ENCODE data around the gene OSBPL3. TPM values are rescaled to one million over a fixed set of nuclear protein-coding genes. Genes with fewer than 3 reads are reported as not detected.

OSBPL3 gene
- total RNA-seq, 1 donor from 2014 or later = 90.6 TPM

- H3K36me3 Mint-ChIP-seq (ENCODE audit: low read depth) = no peaks in the 10 kb centered on the region
- no peaks in the 10 kb centered on the region for H3K4me1 Mint-ChIP-seq (ENCODE audit: low read depth)
- no peak overlapping the region for H3K27ac Mint-ChIP-seq
- no peak overlapping the region for H3K4me3 Mint-ChIP-seq
- DNase-seq (ENCODE audit: low spot score) = no peak
- peaks cover 4% of the 10 kb centered on the region for H3K9me3 Mint-ChIP-seq
- H3K27me3 Mint-ChIP-seq (ENCODE audit: insufficient read depth) = peaks cover 5% of the 10 kb centered on the region
- intact Hi-C loops (cut with micrococcal nuclease) = no loop called here
These were observed 26.3 kb upstream of the OSBPL3 start for GRCh38 chr7:25006276-25006675.

- H3K4me3 Mint-ChIP-seq = no peak overlapping the region
- DNase-seq (ENCODE audit: low spot score) = no peak
- H3K36me3 Mint-ChIP-seq (ENCODE audit: low read depth) = no peaks in the 10 kb centered on the region
- H3K27ac Mint-ChIP-seq = no peak overlapping the region
- intact Hi-C loops (cut with micrococcal nuclease) = no loop called here
- H3K4me1 Mint-ChIP-seq (ENCODE audit: low read depth) = no peaks in the 10 kb centered on the region
- H3K9me3 Mint-ChIP-seq = peaks cover 8% of the 10 kb centered on the region
- peaks cover 5% of the 10 kb centered on the region for H3K27me3 Mint-ChIP-seq (ENCODE audit: insufficient read depth)
These were observed 25.7 kb upstream of the OSBPL3 start for GRCh38 chr7:25005658-25006057.

- H3K36me3 Mint-ChIP-seq (ENCODE audit: low read depth) = peaks cover 2% of the 10 kb centered on the region
- H3K27ac Mint-ChIP-seq = no peak overlapping the region
- H3K4me3 Mint-ChIP-seq = no peak overlapping the region
- peaks cover 20% of the 10 kb centered on the region for H3K9me3 Mint-ChIP-seq
- intact Hi-C loops (cut with micrococcal nuclease) = no loop called here
- no peaks in the 10 kb centered on the region for H3K4me1 Mint-ChIP-seq (ENCODE audit: low read depth)
- DNase-seq (ENCODE audit: low spot score) = no peak
- H3K27me3 Mint-ChIP-seq (ENCODE audit: insufficient read depth) = peaks cover 11% of the 10 kb centered on the region
These were observed 22.8 kb upstream of the OSBPL3 start for GRCh38 chr7:25002786-25003185.

- Mint-ChIP-seq H3K36me3 (ENCODE audit: low read depth) (peaks cover 3% of the 10 kb centered on the region), H3K27me3 (ENCODE audit: insufficient read depth) (peaks cover 24% of the 10 kb centered on the region), H3K27ac (no peak overlapping the region), H3K4me1 (ENCODE audit: low read depth) (no peaks in the 10 kb centered on the region), H3K9me3 (peaks cover 14% of the 10 kb centered on the region), H3K4me3 (no peak overlapping the region)
- intact Hi-C loops (cut with micrococcal nuclease) = no loop called here
- DNase-seq (ENCODE audit: low spot score) = no peak
These were observed 15.5 kb upstream of the OSBPL3 start for GRCh38 chr7:24995466-24995865.

DNA sequence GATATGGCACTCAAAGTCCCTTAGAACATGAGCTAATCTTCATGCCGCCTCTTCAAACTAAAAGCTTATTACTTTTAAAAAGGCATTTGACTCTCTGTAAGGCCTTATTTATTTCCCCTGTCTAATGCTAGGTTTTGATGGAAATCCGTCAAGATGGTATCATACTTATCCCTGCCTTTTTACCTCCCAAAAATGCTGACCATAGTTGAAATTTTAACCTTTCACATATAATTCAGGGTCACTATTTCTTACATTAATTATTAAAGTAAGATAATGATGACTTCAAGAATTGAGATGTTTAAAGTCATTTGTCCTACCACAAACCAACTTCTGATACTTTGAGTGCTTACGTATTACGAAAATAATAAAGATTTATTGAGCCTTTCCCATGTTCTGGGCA lies 12.3 kb upstream of the OSBPL3 start:
- H3K27me3 Mint-ChIP-seq (ENCODE audit: insufficient read depth) = peaks cover 28% of the 10 kb centered on the region
- no peaks in the 10 kb centered on the region for H3K36me3 Mint-ChIP-seq (ENCODE audit: low read depth)
- no peak overlapping the region for H3K4me3 Mint-ChIP-seq
- H3K9me3 Mint-ChIP-seq = no peaks in the 10 kb centered on the region
- H3K4me1 Mint-ChIP-seq (ENCODE audit: low read depth) = no peaks in the 10 kb centered on the region
- DNase-seq (ENCODE audit: low spot score) = no peak
- no peak overlapping the region for H3K27ac Mint-ChIP-seq
- intact Hi-C loops (cut with micrococcal nuclease) = no loop called here

GRCh38 chr7:24991353-24991752 lies 11.4 kb upstream of the OSBPL3 start:
- Mint-ChIP-seq H3K9me3 (no peaks in the 10 kb centered on the region), H3K27me3 (ENCODE audit: insufficient read depth) (peaks cover 21% of the 10 kb centered on the region), H3K36me3 (ENCODE audit: low read depth) (peaks cover 2% of the 10 kb centered on the region), H3K4me1 (ENCODE audit: low read depth) (no peaks in the 10 kb centered on the region), H3K4me3 (no peak overlapping the region), H3K27ac (no peak overlapping the region)
- intact Hi-C loops (cut with micrococcal nuclease) = no loop called here
- DNase-seq (ENCODE audit: low spot score) = no peak

GRCh38 chr7:24987331-24987842 lies 7.4 kb upstream of the OSBPL3 start:
- Mint-ChIP-seq H3K27me3 (ENCODE audit: insufficient read depth) (peaks cover 19% of the 10 kb centered on the region), H3K27ac (no peak overlapping the region), H3K36me3 (ENCODE audit: low read depth) (peaks cover 2% of the 10 kb centered on the region), H3K4me1 (ENCODE audit: low read depth) (no peaks in the 10 kb centered on the region), H3K9me3 (no peaks in the 10 kb centered on the region), H3K4me3 (no peak overlapping the region)
- no peak for DNase-seq (ENCODE audit: low spot score)
- intact Hi-C loops (cut with micrococcal nuclease) = loop anchor here (10.0 kb wide), 1 partner anchor 877 kb away; no protein-coding TSS in a partner anchor

GRCh38 chr7:24982917-24983316 lies 2.9 kb upstream of the OSBPL3 start:
- DNase-seq (ENCODE audit: low spot score) = no peak
- no peaks in the 10 kb centered on the region for H3K9me3 Mint-ChIP-seq
- peak overlapping the region; percentile 17 for H3K4me3 Mint-ChIP-seq
- H3K27me3 Mint-ChIP-seq (ENCODE audit: insufficient read depth) = peaks cover 4% of the 10 kb centered on the region
- H3K36me3 Mint-ChIP-seq (ENCODE audit: low read depth) = peaks cover 12% of the 10 kb centered on the region
- intact Hi-C loops (cut with micrococcal nuclease) = loop anchor here (5.0 to 10.0 kb wide), 5 partner anchors 199 to 1611 kb away; partner anchors contain the start of genes PALS2 and TRA2A
- H3K27ac Mint-ChIP-seq = no peak overlapping the region
- H3K4me1 Mint-ChIP-seq (ENCODE audit: low read depth) = peaks cover 33% of the 10 kb centered on the region

DNA sequence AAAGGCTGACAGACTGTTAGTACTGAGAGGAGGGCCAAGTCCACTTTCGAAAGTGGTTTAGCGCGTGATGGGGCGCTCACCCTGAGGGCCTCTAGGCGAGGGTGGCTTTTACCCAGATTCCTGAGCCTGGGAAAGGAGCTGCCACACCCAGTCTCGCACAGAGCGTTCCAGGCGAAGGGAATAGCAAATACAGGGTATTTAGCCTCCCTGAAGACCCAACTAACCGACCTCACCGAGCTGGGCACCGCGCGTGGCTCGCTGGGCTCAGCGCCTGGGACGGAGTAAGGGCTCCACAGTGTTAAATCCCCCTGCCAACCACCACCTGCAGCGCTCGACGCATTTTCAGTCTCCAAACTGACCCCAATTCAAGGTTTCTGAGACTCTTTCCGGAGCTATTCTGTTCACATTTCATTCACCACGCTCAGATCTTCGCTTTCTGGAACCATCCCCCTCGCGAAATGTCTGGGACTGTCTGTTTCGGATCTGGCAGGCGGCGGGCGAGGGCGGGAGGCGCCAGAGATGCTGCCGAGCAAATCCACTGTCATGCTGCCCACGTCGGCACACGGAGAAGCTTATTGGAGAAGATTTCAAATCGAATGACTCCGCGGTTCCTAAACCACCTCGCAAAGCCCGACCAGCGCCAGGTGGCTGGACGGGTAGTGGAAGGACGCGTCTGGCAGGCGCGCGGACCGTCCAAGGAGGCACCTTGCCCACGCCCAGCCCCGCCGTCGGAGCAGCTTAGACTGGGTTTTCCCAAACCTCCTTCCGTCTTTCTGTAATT lies 1.4 kb upstream of the OSBPL3 start:
- intact Hi-C loops (cut with micrococcal nuclease) = loop anchor here (1.0 to 10.0 kb wide), 7 partner anchors 89 to 1609 kb away; partner anchors contain the start of genes PALS2 and TRA2A
- peak overlapping the region; percentile 96 for H3K4me3 Mint-ChIP-seq
- H3K27ac Mint-ChIP-seq = peak overlapping the region; percentile 96
- peak; percentile 41 for DNase-seq (ENCODE audit: low spot score)
- peaks cover 19% of the 10 kb centered on the region for H3K36me3 Mint-ChIP-seq (ENCODE audit: low read depth)
- peaks cover 2% of the 10 kb centered on the region for H3K27me3 Mint-ChIP-seq (ENCODE audit: insufficient read depth)
- peaks cover 45% of the 10 kb centered on the region for H3K4me1 Mint-ChIP-seq (ENCODE audit: low read depth)
- no peaks in the 10 kb centered on the region for H3K9me3 Mint-ChIP-seq

- intact Hi-C loops (cut with micrococcal nuclease) = loop anchor here (1.0 to 10.0 kb wide), 15 partner anchors 48 to 1608 kb away; partner anchors contain the start of genes CYCS, PALS2 and TRA2A
- H3K27me3 Mint-ChIP-seq (ENCODE audit: insufficient read depth) = peaks cover 2% of the 10 kb centered on the region
- DNase-seq (ENCODE audit: low spot score) = no peak
- no peaks in the 10 kb centered on the region for H3K9me3 Mint-ChIP-seq
- peaks cover 23% of the 10 kb centered on the region for H3K36me3 Mint-ChIP-seq (ENCODE audit: low read depth)
- H3K4me3 Mint-ChIP-seq = peak overlapping the region; percentile 96
- H3K27ac Mint-ChIP-seq = peak overlapping the region; percentile 96
- H3K4me1 Mint-ChIP-seq (ENCODE audit: low read depth) = peaks cover 52% of the 10 kb centered on the region
These were observed 674 bp upstream of the OSBPL3 start for GRCh38 chr7:24980534-24981170.

DNA sequence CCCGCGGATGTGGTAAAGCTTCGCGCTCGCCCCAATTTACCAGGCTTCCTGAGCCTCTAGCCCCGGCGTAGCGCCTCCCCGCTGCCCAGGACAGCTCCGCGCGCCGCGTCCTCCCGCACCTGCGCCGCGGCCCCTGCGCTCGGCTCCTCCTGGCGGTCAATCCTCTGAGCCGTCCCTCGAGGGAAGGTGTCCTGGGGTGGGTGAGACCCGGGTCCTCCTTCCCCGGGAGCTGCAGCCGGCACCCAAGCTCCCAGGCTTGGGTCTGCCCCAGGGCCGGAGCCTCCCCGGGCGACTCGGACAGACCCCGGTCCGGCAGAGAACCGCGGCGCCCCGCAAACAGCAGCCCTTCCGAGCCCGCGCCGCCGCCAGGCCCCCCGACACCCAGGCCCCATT lies 512 bp downstream of the OSBPL3 start:
- Mint-ChIP-seq H3K4me3 (peak overlapping the region; percentile 96), H3K27ac (peak overlapping the region; percentile 85), H3K27me3 (ENCODE audit: insufficient read depth) (peaks cover 2% of the 10 kb centered on the region), H3K9me3 (no peaks in the 10 kb centered on the region), H3K4me1 (ENCODE audit: low read depth) (peaks cover 63% of the 10 kb centered on the region), H3K36me3 (ENCODE audit: low read depth) (peaks cover 33% of the 10 kb centered on the region)
- peak; percentile 80 for DNase-seq (ENCODE audit: low spot score)
- intact Hi-C loops (cut with micrococcal nuclease) = loop anchor here (1.0 kb wide), 1 partner anchor 13 kb away; no protein-coding TSS in a partner anchor

DNA sequence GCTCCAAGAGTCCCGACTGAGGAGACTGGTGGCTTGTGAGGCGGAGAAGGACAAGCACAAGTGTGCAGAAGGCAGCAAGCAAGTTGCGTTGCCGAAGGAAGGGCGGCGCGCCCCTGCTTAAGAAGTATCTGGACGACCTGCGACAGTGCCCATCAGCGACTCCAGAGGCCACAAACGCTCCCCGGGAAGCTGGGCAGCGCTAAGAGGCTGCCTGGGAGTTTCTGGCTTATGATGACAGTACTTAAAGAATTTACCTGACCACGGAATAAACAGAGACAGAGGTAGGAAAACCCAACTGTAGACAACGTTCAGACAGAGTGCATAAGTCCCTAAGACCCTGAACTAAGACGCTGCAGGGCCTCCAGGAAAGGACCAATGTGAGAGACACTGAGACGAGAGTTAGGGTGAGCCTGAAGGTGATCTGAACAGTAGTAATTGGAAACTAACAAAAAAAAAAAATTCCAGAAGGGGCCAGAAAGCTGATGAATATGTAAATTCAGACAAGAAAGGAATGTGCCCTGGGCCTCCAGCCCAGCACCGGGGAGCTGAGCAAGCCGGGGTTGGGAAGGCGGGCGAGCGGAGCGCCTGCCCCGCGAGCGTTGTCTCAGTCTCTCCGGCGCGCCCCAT lies 1.0 kb downstream of the OSBPL3 start:
- H3K27ac Mint-ChIP-seq = peak overlapping the region; percentile 85
- H3K36me3 Mint-ChIP-seq (ENCODE audit: low read depth) = peaks cover 36% of the 10 kb centered on the region
- H3K4me1 Mint-ChIP-seq (ENCODE audit: low read depth) = peaks cover 69% of the 10 kb centered on the region
- intact Hi-C loops (cut with micrococcal nuclease) = loop anchor here (1.0 kb wide), 1 partner anchor 13 kb away; no protein-coding TSS in a partner anchor
- DNase-seq (ENCODE audit: low spot score) = no peak
- peaks cover 2% of the 10 kb centered on the region for H3K27me3 Mint-ChIP-seq (ENCODE audit: insufficient read depth)
- H3K9me3 Mint-ChIP-seq = no peaks in the 10 kb centered on the region
- H3K4me3 Mint-ChIP-seq = peak overlapping the region; percentile 96

All from activated T-helper 1 cell treated with anti-CD3 and anti-CD28 coated beads, Interleukin-12 subunit alpha, Interleukin-12 subunit beta, Interleukin-2, Interleukin-4 antibody, amounts not matched to agents 30 ng/mL and 10 ng/mL and 1 ng/mL, durations not matched to agents 14 hours and 24 hours and 36 hours (primary cell).